Measurements from ENCODE around the gene CAPRIN2. TPM values are rescaled to one million over a fixed set of nuclear protein-coding genes. Genes with fewer than 3 reads are reported as not detected.

The CAPRIN2 gene
- polyA plus RNA-seq, 1 donor: 24.7 TPM

DNA sequence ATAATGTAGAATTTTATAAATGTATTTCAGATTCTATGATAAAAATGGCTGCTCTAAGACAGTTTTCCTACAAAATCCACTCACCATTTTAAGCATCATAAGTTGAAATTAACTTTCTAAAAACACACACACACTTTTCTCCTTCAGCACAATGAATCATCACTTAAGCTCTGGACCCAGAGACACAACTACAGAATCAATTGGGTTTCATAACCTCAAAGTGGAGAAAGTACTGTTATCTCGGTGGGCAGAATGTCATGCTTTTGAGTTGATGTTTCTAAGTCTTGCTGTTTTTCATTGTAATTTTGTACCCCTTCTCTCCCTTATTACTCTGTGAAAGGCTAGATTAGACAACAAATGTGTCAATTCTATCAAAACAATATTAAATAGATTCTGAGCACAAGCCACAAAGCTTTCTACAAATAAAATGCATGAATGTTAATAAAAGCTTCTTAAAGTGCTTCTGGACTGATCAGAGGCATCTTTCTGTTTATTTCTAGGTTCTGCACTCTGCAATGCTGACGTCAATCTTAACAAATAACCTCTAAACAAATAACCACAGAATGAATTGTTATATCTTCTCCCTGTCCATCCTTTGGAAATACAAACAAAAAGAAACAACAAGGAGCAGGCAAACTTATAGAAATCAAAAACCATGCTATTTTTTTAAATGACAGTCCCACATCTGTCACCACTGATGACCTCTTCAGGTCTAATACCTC, 67.3 kb downstream of the CAPRIN2 start:
- H3K9me3 ChIP-seq (ENCODE audit: control insufficient read depth, low read depth, low read length): no peaks in the 10 kb centered on the region
- H3K27ac ChIP-seq (ENCODE audit: low read length): no peak overlapping the region
- H3K4me3 ChIP-seq (ENCODE audit: low read length): no peak overlapping the region
- no CpG with 5 or more reads among the region's 2 CpGs for WGBS (ENCODE audit: insufficient coverage, low lambda C conversion rate)
- no peak for DNase-seq
- H3K36me3 ChIP-seq (ENCODE audit: control insufficient read depth, insufficient read depth, low read length): peaks cover 8% of the 10 kb centered on the region
- H3K27me3 ChIP-seq (ENCODE audit: control insufficient read depth, insufficient read depth, low read length): no peaks in the 10 kb centered on the region
- no peaks in the 10 kb centered on the region for H3K4me1 ChIP-seq (ENCODE audit: control insufficient read depth, insufficient read depth, low read length)

GRCh38 chr12:30679241-30679640, 75.5 kb downstream of the CAPRIN2 start:
- Histone ChIP-seq H3K4me3 (ENCODE audit: low read length) (no peak overlapping the region), H3K9me3 (ENCODE audit: control insufficient read depth, low read depth, low read length) (no peaks in the 10 kb centered on the region), H3K36me3 (ENCODE audit: control insufficient read depth, insufficient read depth, low read length) (peaks cover 40% of the 10 kb centered on the region), H3K27me3 (ENCODE audit: control insufficient read depth, insufficient read depth, low read length) (no peaks in the 10 kb centered on the region), H3K27ac (ENCODE audit: low read length) (no peak overlapping the region), H3K4me1 (ENCODE audit: control insufficient read depth, insufficient read depth, low read length) (no peaks in the 10 kb centered on the region)
- DNase-seq: no peak
- 100% methylated on average over 1 of the region's 1 CpG for WGBS (ENCODE audit: insufficient coverage, low lambda C conversion rate)

DNA sequence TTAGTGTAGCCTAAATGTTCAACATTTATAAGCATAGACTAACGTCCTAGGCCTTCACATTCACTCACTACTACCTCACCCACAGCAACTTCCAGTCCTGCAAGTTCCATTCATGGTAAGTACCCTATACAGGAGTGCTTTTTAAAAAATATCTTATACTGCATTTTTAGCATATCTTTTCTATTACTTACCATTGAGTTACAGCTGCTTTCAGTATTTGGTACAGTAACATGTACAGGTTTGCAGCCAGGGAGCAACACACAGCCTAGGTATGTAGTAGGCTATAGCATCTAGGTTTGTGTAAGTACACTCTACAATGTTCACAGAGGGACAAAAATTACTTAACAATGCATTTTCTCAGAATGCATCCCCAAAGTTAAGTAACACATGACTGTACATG, 76.5 kb downstream of the CAPRIN2 start:
- Histone ChIP-seq H3K9me3 (ENCODE audit: control insufficient read depth, low read depth, low read length) (no peaks in the 10 kb centered on the region), H3K27me3 (ENCODE audit: control insufficient read depth, insufficient read depth, low read length) (no peaks in the 10 kb centered on the region), H3K36me3 (ENCODE audit: control insufficient read depth, insufficient read depth, low read length) (peaks cover 44% of the 10 kb centered on the region), H3K4me1 (ENCODE audit: control insufficient read depth, insufficient read depth, low read length) (no peaks in the 10 kb centered on the region), H3K27ac (ENCODE audit: low read length) (no peak overlapping the region), H3K4me3 (ENCODE audit: low read length) (no peak overlapping the region)
- no CpG with 5 or more reads among the region's 1 CpG for WGBS (ENCODE audit: insufficient coverage, low lambda C conversion rate)
- no peak for DNase-seq

GRCh38 chr12:30661210-30661609, 93.5 kb downstream of the CAPRIN2 start:
- H3K27me3 ChIP-seq (ENCODE audit: control insufficient read depth, insufficient read depth, low read length): no peaks in the 10 kb centered on the region
- H3K9me3 ChIP-seq (ENCODE audit: control insufficient read depth, low read depth, low read length): no peaks in the 10 kb centered on the region
- no peak overlapping the region for H3K4me3 ChIP-seq (ENCODE audit: low read length)
- 27% methylated on average over 1 of the region's 4 CpGs for WGBS (ENCODE audit: insufficient coverage, low lambda C conversion rate)
- no peak for DNase-seq
- peaks cover 3% of the 10 kb centered on the region for H3K4me1 ChIP-seq (ENCODE audit: control insufficient read depth, insufficient read depth, low read length)
- peaks cover 19% of the 10 kb centered on the region for H3K36me3 ChIP-seq (ENCODE audit: control insufficient read depth, insufficient read depth, low read length)
- H3K27ac ChIP-seq (ENCODE audit: low read length): no peak overlapping the region

Other genes starting within 250 kb of the CAPRIN2 start
- gene IPO8, start 59.1 kb downstream of the CAPRIN2 start, polyA plus RNA-seq: 37.3 TPM
- gene TSPAN11, start 171.8 kb upstream of the CAPRIN2 start, polyA plus RNA-seq: 8.4 TPM